ENCODE measurements around the gene ZNF48.

The ZNF48 gene

DNA sequence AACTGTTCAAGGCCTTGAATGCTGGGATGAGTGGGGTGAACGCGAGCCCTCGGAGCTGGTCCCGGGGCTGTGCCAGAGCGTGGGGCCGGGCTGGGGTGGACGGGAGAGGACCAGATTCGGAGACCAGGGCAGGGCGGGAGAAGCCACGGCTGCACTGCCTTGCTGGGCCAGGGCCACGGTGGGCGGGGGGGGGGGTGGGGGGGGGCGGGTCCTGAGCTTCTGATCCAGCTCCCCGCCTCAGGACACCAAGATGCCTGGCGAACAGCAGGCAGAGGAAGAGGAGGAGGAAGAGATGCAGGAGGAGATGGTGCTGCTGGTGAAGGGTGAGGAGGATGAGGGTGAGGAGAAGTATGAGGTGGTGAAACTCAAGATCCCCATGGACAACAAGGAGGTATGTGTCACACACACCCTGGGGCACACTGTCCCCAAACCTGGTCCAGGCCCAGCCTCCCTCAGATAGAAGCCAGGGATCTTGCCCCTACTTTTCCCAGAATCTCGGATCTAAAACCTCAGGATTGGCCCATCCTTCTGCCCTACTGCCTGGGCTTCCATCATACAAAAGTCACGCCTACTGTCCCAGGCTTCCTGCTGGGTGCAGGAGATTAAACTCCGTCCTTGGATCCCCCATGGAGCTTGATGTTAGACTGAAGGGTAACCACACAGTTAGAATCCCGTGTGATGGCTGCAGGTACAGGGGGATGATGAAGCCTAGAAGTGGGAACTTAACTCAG is 12.7 kb downstream of the ZNF48 start:
- ATAC-seq, result no peak

DNA sequence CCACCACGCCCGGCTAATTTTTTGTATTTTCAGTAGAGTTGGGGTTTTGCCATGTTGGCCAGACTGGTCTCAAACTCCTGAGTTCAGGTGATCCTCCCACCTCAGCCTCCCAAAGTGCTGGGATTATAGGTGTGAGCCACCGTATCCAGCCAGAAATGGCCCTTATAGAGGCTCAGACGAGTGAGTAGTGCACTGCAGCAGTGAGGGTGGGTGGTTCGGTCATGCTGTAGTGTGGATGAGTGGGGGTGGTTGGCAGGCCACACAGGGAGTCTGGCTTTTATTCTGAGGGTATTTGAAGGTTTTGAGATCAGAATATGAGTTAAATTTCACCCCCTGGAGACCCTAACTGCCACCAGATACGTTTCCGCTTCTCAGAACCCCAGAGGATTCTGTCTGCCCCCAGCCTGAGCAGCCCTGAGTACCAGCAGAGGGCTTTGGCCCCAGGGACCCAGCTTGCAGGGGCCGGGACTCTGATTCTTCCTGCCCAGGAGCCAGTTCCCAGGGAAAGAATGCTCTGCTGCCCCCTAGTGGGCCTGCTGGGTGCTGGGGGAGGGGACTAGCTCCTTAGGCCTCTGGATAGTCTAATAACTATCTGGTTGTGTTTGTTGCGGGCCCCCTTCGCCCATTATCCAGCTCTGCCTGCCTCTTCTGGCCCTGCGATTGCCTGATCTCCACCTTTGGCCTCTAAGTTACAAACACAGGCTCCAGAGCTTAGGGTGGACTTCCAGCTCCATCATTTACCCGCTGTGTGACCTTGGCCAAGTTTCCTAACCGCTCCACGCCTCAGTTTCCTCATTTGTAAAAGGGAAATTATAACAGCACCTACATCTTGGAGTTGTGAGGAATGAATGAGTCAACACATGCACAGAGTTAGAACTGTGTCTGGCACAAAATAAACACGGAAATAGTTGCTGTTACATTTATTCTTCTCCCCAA is 14.2 kb downstream of the ZNF48 start:
- ATAC-seq, result peak; percentile 48 to 51

DNA sequence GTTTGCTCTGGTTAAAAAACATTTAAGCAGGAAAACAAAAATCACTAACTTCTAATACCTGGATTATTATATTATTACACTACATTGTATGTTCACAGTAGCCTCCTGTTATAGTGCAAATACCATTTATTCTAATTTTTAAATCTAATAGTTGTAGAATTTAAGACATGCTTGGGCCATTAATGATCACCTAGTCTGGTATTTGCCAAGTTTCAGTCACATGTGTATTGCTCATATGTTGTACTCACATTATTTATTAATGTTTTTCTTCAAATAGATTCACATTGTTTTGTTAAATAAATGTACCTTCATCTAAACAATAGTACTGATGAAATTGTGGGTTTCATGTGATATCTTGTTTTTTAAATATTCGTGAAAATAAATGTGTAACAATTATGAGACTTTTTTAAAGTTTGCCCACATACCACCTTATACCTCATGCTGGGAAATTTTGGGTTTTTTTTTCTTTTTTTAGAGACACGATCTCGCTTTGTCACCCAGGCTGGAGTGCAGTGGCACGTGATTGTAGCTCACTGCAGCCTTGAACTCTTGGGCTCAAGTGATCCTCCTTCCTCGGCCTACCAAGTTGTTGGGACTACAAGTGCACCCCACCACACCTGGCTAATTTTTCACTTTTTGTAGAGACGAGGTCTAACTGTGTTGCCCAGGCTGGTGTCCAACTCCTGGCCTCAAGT is 18.0 kb downstream of the ZNF48 start:
- no peak for ATAC-seq

DNA sequence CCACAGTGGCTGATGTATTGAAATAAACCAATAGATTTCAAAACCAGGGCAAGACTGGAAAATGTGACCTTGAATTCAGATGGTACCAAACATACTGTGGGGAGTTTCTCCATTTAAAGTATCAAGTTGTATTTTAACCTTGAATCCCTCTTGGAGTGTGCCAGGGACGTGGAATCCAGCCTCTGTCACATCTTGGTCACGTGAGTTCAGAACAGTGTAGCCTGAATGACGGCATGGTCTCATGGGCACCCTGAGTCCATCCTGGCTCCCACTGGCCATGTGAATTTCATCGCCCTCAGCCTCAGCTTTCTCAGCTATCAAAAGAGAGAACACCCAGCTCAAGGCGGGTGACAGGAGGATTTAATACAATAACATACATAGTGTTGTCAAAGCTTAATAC is 18.9 kb downstream of the ZNF48 start:
- ATAC-seq, result no peak

DNA sequence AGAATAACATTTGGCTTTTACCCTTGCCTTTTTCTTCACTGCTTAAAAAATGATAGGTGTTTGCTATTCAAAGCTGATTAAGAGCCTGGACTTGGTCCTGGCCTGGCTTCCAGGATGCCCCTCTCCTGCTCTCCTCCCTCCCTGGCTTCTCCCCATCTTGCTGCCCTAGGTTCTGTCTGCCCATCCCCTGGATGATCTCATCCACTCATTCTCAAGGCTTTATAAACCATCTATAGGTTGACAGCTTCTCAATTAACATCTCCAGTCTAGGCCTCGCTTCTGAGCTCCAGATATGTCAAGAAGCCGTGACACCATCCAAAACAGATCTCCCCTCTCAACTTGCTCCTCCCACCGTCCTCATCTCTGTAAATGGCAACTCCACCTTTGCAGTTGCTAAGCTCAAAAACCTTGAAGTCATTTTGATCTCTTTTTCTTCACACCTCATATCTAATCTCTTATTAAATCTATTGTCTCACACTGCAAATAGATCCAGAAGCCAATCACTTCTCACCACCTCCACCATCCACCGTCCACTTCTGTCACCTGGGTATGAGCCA is 20.9 kb downstream of the ZNF48 start:
- no peak for ATAC-seq

DNA sequence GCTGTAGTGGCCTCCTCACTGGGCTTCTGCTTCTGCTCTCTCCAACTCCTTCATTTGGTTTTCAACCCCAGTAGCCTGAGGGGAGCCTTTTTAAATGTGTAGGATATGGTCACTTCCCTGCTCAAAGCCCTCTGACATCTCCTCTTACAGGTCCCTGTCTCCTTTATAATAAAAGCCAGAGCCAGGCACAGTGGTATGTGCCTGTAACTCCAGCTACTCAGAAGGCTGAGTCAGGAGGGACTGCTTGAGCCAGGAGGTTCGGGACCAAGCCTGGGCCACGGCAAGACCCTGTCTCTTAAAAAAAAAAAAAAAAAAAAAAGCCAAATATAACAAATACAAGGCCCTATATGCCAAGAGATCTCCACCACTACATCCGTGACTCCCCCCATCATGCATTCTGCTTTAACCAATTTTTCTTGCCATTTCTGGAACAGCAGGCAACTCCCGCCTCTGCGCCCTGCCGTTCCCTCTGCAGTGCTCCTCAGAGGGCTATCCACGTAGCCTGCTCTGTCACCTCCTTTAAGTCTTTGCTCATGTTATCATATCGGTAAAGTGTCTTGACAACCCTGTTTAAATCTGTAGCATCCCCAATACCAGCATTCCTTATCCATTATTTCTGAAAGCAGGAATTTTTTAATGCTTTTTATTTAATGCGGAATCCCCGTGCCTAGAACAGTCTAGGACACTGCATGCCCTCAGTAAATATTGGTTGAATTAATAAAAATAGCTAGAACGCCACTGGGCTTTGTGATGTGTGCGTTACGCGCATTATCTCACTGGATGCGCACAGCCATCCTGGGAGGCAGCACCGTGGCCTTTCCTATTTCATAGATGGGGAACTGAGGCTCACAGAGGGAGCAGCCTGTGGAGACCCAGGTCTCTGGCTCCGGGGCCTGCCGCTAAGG is 21.7 kb downstream of the ZNF48 start:
- no peak for ATAC-seq

DNA sequence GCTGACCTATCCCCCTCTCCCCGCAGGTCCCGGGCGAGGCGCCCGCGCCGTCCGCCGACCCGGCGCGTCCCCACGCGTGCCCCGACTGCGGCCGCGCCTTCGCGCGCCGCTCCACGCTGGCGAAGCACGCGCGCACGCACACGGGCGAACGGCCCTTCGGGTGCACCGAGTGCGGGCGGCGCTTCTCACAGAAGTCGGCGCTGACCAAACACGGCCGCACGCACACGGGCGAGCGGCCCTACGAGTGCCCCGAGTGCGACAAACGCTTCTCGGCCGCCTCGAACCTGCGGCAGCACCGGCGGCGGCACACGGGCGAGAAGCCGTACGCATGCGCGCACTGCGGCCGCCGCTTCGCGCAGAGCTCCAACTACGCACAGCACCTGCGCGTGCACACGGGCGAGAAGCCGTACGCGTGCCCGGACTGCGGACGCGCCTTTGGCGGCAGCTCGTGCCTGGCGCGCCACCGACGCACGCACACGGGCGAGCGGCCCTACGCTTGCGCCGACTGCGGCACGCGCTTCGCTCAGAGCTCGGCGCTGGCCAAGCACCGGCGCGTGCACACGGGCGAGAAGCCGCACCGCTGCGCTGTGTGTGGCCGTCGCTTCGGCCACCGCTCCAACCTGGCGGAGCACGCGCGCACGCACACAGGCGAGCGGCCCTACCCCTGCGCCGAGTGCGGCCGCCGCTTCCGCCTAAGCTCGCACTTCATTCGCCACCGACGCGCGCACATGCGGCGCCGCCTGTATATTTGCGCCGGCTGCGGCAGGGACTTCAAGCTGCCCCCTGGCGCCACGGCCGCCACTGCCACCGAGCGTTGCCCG is 22.5 kb downstream of the ZNF48 start:
- peak; percentile 92 to 93 for ATAC-seq

DNA sequence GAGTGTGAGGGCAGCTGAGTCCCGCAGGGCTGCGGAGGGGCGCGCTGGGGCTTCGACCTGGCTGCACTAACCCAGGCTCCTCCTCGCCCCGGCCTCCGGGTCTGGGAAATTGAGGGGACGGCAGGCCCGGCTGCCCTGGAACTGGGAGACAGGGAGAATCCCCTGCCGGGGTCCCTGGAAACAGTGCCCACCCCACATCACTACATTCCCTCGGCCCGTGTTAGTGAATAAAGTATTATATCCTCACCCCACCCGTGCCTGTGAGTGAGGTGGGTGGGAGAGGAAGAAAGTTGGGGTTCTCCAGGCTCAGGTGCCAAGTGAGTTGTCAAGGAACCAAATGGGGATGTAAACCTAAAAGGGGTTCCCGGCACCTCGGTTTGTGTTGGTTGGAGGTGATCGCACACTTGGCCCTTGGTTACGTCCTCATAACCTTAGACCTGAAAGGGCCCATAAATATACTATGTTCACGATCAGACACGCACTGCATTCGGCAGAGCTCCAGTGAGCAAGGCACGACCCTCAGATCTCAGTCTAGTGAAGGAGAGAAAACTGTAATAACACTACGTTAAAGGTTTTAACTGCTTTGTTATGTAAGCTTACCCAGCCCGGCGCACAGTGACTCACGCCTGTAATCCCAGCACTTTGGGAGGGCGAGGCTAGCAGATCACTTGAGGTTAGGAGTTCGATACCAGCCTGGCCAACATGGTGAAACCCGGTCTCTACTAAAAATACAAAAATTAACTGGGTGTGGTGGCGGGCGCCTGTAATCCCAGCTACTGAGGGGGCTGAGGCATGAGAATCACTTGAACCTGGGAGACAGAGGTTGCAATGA is 23.3 kb downstream of the ZNF48 start:
- ATAC-seq, result no peak

DNA sequence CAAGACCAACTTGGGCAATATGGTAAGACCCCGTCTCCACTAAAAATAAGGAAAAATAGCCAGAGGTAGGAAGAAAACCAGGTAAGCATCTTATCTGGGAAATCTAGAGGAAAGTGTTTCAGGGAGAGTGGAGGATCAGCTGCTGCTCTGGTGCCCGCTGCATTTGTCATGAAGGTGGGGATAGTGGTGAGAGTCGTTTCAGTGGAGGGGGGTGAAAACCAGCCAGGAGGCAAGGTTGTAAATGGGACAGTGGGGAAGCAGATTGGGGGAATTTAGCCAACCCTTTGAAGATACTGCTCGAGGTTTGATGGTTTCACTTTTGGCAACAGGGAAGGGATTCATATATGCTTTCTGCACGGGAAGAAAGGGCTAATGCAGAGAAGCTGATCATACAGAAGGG is 25.8 kb downstream of the ZNF48 start:
- ATAC-seq, result no peak

DNA sequence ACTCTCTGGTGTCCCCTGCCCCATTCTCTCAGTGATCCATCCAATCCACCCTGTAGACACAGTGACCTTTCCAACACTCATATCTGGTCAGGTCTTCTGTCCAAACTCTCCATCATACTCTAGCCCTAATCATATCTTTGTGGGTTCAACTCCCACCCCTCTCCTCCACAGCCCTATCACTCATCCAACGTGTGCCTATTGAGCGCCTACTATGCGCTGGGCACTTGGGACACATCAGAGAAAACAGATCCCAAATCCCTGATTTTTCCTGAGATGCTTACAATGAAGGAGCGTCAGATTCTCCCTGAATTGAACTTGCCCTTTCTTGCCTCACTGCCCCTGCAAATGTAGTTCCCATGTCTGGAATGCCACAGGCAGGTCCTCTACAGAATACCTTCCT is 32.8 kb downstream of the ZNF48 start:
- ATAC-seq, result no peak

DNA sequence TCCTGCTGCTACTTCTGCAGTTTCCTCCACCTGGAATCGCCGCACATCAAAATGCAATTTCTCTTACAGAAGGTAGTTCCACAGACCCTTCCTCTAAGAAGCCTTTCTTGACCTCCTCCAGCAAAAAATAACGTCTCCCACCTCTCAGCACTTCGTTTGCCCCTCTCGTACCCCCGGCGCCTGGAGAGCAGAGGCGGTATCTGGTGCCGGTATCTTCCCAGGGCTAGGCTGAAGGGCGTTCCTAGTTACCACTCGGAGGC is 34.1 kb downstream of the ZNF48 start:
- no peak for ATAC-seq

DNA sequence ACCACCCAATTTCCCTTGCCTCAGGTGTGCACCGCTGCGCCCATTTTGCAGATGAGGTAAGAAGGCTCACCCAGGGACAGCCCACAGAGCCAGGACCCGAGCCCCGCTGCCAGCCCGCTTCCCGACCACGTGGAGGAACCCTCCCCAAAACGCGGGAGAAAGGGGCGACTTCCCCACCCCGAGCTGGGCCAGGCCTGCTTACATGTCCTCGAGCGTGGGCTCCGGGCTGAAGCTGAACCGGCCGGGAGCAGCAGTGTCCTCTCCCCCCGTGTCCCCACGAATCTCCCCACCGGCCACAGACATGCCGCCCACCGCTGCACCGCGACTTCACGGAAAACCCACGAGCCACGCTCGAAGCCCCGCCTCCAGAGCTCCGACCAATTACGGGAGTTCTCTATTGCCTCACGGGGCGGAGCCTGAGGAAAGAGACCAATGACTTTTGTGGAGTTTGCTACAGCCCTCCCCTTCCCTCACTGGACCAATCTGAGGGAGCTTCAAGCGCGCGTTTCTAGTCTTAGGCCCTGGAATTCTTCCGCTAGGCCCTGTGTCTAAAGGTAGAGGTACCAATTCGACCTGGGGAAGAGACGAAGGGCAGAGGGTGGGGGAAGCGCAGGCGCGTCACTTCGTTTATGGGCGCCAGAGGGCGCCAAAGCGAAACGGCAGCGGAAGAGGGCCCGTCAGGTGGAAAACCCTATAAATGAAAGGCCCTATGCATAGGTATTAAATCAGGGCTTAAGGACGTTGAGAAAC is 34.6 kb downstream of the ZNF48 start, which contains the start of gene DCTPP1:
Gene DCTPP1 (minus strand): TSS at position 353 of the 750 bp plus-strand sequence. CDS start 50 bp downstream, at position 303.
- peak; percentile 96 to 97 for ATAC-seq

DNA sequence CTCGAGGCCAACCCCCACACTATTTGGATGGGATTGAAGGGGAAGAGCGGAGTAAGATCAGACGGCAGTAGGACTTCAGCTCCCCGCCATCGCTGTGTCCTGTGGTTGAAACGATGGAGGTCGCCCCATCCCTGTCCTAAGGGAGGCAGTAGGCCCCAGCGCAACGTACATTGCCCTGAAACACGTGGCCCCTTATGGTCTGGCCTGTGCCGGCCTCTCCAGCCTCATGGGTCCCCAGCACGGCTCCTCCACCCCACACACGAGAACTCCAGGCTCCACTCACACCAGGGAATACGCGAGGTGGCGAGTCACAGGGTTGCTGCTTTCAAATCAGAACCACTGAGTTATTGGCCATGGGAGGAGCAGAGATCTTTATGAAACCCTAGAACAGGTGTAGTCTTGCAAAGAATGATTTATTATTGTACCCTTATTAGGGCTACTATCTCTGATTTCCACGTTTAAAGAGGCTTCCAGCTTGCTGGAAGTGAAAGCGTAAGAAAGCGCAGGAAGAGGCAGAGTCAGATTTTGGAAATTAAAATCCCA is 35.3 kb downstream of the ZNF48 start:
- ATAC-seq, result peak; percentile 3 to 6

DNA sequence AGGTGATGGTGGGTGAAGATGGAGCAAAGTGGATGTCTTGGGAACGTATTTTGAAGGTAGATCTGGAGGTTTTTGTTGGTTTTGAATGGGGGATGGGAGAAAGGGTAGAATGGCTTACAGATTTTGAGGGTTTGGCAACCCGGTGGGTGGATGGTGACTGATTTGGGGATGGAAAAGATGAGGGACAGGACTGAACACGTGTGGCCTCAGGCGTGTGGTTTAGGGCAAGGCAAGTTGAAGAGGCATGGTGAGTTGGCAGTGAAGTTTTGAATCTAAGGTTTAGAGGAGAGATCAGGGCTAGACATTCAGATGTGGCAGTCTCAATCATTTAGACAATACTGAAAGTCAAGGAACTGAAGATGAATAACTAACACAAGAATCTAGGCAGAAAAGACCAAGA is 39.6 kb downstream of the ZNF48 start:
- ATAC-seq, result peak; percentile 42 to 45

DNA sequence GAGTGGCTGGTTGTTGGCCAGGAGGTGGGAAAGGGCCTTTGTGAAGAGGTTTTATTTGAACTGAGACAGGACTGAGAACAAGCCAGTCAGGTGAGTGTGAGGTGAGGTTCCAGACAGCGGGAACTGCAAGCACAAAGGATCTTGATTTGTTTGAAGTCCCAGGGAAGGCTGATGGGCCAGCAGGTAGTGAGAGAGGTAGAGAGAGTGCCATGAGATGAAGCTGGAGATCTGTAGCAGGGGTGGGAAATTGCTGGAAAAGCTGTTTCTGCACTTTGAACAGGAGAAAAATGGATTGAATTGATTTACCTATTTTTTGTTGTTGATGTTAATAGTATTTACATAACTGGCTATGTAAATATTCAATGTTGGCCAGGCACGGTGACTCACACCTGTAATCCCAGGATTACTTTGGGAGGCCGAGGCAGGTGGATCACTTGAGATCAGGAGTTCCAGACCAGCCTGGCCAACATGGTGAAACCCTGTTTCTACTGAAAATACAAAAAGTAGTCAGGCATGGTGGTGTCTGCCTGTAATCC is 42.4 kb downstream of the ZNF48 start:
- ATAC-seq, result no peak

DNA sequence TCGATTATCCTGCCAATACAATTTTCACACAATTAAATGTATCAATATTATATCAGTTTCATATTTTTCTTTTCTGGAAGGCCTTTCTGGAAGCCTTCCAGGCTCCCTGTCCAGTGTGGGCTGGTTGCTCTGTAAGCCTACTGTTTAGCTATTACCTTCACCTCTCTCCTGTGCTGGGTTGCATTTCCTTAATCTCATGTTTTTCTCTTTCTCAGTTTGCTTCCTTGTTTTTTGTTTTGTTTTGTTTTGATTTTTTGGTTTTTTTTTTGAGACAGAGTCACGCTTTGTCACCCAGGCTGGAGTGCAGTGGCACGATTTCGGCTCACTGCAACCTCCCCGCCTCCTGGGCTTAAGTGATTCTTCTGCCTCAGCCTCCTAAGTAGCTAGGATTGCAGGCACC is 43.6 kb downstream of the ZNF48 start:
- ATAC-seq, result no peak

DNA sequence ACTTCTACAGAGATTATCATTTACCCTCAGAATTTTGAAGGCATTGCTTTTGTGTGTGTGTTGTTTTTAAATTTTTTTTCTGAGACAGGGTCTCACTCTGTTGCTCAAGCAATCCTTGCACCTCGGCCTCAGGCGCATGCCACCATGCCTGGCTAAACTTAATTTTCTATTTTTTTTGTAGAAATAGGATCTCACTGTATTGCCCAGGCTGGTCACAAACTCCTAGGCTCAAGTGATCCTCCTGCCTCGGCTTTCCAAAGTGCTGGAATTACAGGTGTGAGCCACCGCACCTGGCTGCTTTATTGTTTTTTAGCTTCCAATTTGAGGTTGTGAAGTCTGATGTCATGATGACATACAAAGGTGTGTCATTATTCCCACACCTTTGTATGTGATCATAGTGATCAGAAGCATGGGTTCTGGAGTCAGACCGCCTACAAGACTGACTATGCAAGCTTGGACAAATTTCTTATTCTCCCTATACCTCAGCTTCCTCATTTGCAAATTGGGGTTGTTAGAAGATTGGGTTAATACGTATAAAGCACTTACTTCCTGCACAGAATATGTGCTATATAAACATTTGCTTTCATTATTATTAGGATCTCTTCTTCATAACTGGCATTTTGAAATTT is 44.6 kb downstream of the ZNF48 start:
- ATAC-seq, result no peak

DNA sequence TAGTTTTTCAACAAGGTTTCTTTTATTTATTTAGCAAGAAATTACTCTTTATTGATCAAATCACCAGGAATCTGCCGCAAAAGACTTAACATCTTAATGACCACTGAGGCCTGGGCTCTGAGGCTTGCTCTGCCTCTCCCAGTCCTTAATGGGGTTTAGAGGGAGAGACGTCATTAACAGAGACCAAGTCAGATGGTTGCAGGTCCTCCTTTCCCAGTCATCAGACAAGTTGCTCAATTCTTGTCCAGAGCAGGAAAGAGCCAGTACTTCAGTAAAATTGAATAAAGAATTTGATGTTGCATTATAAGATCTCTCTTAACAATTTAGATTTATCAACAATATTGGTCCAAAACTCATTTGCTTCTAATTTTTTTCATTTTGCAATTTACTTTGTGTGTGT is 48.4 kb downstream of the ZNF48 start:
- ATAC-seq, result no peak

All from activated CD4-positive, CD25-positive, alpha-beta regulatory T cell treated with anti-CD3 and anti-CD28 coated beads, Interleukin-2, amount 50 U/mL, for 24 hours (primary cell).